Measurements from ENCODE around the gene MOGAT1.

DNA sequence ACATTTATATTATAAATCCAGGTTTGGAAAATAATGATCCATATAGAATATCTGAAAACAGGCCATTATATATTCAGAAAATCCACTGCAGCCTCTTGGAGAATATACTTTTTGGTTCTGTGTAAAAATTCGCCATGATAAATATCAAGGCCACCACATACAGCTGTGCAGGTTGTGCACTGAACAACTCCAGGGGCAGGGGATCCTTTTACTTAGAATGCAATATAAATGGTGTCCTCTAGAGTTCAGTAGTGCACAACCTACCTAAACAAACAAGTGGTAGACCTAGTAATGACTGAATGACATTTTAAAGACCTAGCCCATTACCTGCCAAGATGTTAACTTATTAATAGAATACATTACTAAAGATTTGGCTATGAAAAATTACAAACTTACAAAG lies 22.4 kb downstream of the MOGAT1 start:
- TF ChIP-seq, protein P1, sequence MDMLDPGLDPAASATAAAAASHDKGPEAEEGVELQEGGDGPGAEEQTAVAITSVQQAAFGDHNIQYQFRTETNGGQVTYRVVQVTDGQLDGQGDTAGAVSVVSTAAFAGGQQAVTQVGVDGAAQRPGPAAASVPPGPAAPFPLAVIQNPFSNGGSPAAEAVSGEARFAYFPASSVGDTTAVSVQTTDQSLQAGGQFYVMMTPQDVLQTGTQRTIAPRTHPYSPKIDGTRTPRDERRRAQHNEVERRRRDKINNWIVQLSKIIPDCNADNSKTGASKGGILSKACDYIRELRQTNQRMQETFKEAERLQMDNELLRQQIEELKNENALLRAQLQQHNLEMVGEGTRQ (IDR thresholded peaks at IDR 0.05; ENCODE audit: low read depth, low read length), result no peak
- TF ChIP-seq, protein P2, sequence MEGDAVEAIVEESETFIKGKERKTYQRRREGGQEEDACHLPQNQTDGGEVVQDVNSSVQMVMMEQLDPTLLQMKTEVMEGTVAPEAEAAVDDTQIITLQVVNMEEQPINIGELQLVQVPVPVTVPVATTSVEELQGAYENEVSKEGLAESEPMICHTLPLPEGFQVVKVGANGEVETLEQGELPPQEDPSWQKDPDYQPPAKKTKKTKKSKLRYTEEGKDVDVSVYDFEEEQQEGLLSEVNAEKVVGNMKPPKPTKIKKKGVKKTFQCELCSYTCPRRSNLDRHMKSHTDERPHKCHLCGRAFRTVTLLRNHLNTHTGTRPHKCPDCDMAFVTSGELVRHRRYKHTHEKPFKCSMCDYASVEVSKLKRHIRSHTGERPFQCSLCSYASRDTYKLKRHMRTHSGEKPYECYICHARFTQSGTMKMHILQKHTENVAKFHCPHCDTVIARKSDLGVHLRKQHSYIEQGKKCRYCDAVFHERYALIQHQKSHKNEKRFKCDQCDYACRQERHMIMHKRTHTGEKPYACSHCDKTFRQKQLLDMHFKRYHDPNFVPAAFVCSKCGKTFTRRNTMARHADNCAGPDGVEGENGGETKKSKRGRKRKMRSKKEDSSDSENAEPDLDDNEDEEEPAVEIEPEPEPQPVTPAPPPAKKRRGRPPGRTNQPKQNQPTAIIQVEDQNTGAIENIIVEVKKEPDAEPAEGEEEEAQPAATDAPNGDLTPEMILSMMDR (conservative IDR thresholded peaks at IDR 0.05; ENCODE audit: low read depth, low read length), result peak; percentile 37
